SU-DHL-6 (cell line): ENCODE measurements around the gene PLXNA2.

Experiments
- H2AFZ ChIP-seq: fragments of 200-600 bp; sonication (generic); 2 replicates; pipeline ENCODE4 v1.6.1; 2014; ENCODE audit warnings: low read depth, mild to moderate bottlenecking, moderate library complexity, mixed read lengths, antibody characterized with exemption, low read length; ENCODE audit not compliant: severe bottlenecking
- H3F3A ChIP-seq: fragments of 200-600 bp; shearing (Covaris generic); 2 replicates; pipeline ENCODE4 v1.6.0; 2016; ENCODE audit warnings: antibody characterized with exemption, mild to moderate bottlenecking; ENCODE audit not compliant: insufficient read depth
- H3K27ac ChIP-seq: fragments of 200-600 bp; sonication (generic); 2 replicates; pipeline ENCODE4 v1.5.1; 2016; ENCODE audit warnings: low read depth, mild to moderate bottlenecking, low read length, moderate library complexity, mixed read lengths
- H3K27me3 ChIP-seq: fragments of 200-600 bp; sonication (generic), shearing (Covaris generic); 2 replicates; pipeline ENCODE4 v1.6.0; 2014; ENCODE audit warnings: mild to moderate bottlenecking, low read length
- H3K36me3 ChIP-seq: fragments of 200-600 bp; sonication (generic); 2 replicates; pipeline ENCODE4 v1.6.1; 2014; ENCODE audit warnings: mild to moderate bottlenecking, low read length, mixed read lengths
- H3K4me2 ChIP-seq: fragments of 300-600, 200-600 bp; shearing (Covaris generic), sonication (generic); 2 replicates; pipeline ENCODE4 v1.6.0; 2014; ENCODE audit warnings: low read length, low read depth, mild to moderate bottlenecking; ENCODE audit not compliant: poor library complexity, severe bottlenecking
- H3K4me3 ChIP-seq: fragments of 200-600 bp; sonication (generic); 2 replicates; pipeline ENCODE4 v1.5.1; 2014; ENCODE audit warnings: antibody characterized with exemption, low read length, mild to moderate bottlenecking, mixed read lengths; ENCODE audit not compliant: insufficient read depth, poor library complexity, severe bottlenecking
- H3K79me2 ChIP-seq: fragments of 200-600 bp; sonication (generic); 2 replicates; pipeline ENCODE4 v1.6.1; 2014; ENCODE audit warnings: mild to moderate bottlenecking, low read length, moderate library complexity; ENCODE audit not compliant: insufficient read depth
- H3K9ac ChIP-seq: fragments of 200-600 bp; sonication (generic); 2 replicates; pipeline ENCODE4 v1.7.0; 2014; ENCODE audit warnings: mild to moderate bottlenecking, low read length
- H3K9me2 ChIP-seq: fragments of 200-600 bp; sonication (generic); replicated peaks from 2 replicates; pipeline ENCODE4 v1.6.1; 2014; ENCODE audit warnings: low read length; ENCODE audit not compliant: insufficient read depth
- H3K9me3 ChIP-seq: fragments of 200-600 bp; sonication (generic); 2 replicates; pipeline ENCODE4 v1.6.1; 2014; ENCODE audit warnings: low read length, mixed read lengths; ENCODE audit not compliant: insufficient read depth
- H4K20me1 ChIP-seq: fragments of 200-600 bp; sonication (generic); 2 replicates; pipeline ENCODE4 v1.6.1; 2014; ENCODE audit warnings: low read depth, mild to moderate bottlenecking, antibody characterized with exemption, low read length, moderate library complexity, mixed read lengths
- EZH2phosphoT487 ChIP-seq: fragments of 200-600 bp; sonication (generic), shearing (Covaris generic); conservative IDR thresholded peaks from 2 replicates; pipeline ENCODE4 v1.6.1; 2018; ENCODE audit warnings: mild to moderate bottlenecking, antibody characterized with exemption, low read length, moderate library complexity, mixed read lengths
- TF ChIP-seq, protein P1 (sequence below): fragments of 200-600 bp; sonication (generic); IDR thresholded peaks from one replicate; pipeline ENCODE4 v1.5.1; 2017; ENCODE audit warnings: antibody characterized with exemption, mild to moderate bottlenecking, low read length, moderate library complexity; ENCODE audit not compliant: insufficient read depth, poor library complexity, severe bottlenecking

Gene PLXNA2

DNA sequence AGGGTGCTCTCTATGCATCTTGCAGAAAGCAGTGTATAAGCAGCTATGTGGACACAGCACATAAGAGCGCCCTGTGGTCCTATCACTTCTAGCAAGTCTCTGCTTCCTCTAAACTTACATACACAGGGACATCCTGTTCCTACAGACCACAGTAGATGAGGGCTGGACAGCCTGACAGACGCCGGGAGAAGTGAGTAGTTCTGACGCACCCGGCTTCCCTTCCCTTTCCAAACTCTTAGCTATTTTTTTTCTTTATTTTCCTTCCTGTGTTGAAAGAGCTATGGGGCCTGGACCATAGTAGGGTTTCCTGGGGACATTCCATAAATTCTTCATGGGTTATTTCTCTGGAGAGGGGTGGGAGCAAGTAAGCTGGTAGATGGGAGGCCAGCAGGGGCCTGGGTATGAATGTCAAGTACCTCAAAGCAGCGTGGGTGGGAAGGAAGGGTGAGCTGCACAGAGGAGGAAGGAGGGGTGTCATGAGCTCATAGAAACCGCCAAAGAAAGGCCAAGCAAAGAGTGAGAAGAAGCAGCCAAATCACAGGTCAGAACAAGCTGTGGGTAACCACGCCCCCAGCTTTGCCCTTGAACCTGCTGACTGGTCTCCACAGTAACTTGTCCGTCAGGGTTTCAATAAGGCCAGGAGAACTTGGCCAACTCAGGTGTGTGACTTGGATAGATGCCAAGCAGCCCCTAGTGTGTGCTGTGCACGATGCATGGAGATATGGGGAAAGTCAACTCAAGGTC lies 36.6 kb downstream of the PLXNA2 start:
- Histone ChIP-seq H3K4me3 (no peak overlapping the region), H3F3A (no peaks in the 10 kb centered on the region), H3K27me3 (no peaks in the 10 kb centered on the region), H3K9me2 (no peaks in the 10 kb centered on the region), H4K20me1 (no peaks in the 10 kb centered on the region), H3K36me3 (no peaks in the 10 kb centered on the region), H3K9ac (no peak overlapping the region), H3K79me2 (no peaks in the 10 kb centered on the region), H3K27ac (no peak overlapping the region), H3K9me3 (no peaks in the 10 kb centered on the region), H2AFZ (no peak overlapping the region), H3K4me2 (no peak overlapping the region)
- no peak for TF ChIP-seq EZH2phosphoT487
- TF ChIP-seq, protein P1, sequence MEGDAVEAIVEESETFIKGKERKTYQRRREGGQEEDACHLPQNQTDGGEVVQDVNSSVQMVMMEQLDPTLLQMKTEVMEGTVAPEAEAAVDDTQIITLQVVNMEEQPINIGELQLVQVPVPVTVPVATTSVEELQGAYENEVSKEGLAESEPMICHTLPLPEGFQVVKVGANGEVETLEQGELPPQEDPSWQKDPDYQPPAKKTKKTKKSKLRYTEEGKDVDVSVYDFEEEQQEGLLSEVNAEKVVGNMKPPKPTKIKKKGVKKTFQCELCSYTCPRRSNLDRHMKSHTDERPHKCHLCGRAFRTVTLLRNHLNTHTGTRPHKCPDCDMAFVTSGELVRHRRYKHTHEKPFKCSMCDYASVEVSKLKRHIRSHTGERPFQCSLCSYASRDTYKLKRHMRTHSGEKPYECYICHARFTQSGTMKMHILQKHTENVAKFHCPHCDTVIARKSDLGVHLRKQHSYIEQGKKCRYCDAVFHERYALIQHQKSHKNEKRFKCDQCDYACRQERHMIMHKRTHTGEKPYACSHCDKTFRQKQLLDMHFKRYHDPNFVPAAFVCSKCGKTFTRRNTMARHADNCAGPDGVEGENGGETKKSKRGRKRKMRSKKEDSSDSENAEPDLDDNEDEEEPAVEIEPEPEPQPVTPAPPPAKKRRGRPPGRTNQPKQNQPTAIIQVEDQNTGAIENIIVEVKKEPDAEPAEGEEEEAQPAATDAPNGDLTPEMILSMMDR, result no peak

GRCh38 chr1:208206092-208206698 lies 38.0 kb downstream of the PLXNA2 start:
- H4K20me1 ChIP-seq, result no peaks in the 10 kb centered on the region
- no peak overlapping the region for H3K4me2 ChIP-seq
- H3K27ac ChIP-seq, result no peak overlapping the region
- H3K79me2 ChIP-seq, result no peaks in the 10 kb centered on the region
- H2AFZ ChIP-seq, result no peak overlapping the region
- no peaks in the 10 kb centered on the region for H3F3A ChIP-seq
- no peaks in the 10 kb centered on the region for H3K9me3 ChIP-seq
- H3K9me2 ChIP-seq, result no peaks in the 10 kb centered on the region
- no peaks in the 10 kb centered on the region for H3K27me3 ChIP-seq
- H3K9ac ChIP-seq, result no peak overlapping the region
- H3K4me3 ChIP-seq, result no peak overlapping the region
- TF ChIP-seq EZH2phosphoT487, result no peak
- TF ChIP-seq, protein P1, result no peak
- H3K36me3 ChIP-seq, result no peaks in the 10 kb centered on the region

DNA sequence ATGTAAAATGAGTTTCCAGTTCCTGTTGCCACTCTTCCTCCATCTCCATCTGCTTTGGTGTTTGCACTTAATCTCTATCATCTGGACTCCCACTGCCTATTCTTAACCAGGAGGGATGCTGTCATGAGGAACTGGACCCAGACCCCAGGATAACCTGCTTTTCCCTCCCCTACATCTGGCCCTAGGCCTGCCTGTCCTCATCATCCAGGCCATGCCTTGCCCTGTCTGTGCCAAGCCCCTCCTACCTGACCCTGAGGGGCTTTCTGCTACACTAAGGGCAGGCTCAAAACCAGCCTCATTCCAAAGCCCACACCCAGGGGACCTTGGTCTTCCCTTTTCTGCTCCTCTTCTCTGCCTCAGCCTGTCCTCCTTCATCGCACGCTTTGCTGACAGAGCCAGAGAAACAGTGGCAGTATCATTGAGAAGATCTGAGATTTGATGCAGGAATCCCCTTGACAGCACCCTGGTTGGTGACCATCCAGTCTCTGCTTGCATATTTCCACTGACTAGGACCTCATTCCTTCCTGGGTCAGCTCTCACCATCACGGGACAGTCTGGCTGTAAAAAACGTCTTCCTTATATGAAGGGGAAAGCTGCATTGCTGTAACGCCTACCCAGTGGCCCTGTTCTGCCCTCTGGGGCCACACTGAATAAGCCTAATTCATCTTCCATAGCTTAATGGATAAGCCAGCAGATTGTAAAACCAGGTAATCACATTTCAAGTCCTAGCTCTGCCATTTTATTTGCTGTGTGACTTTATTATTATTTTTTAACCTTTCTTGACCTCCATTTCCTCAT lies 38.8 kb downstream of the PLXNA2 start:
- Histone ChIP-seq H3K9ac (no peak overlapping the region), H3K9me3 (no peaks in the 10 kb centered on the region), H3K27ac (no peak overlapping the region), H4K20me1 (no peaks in the 10 kb centered on the region), H3K9me2 (no peaks in the 10 kb centered on the region), H3K36me3 (no peaks in the 10 kb centered on the region), H3K27me3 (no peaks in the 10 kb centered on the region), H3K4me3 (no peak overlapping the region), H3K4me2 (no peak overlapping the region), H3F3A (no peaks in the 10 kb centered on the region), H3K79me2 (no peaks in the 10 kb centered on the region), H2AFZ (no peak overlapping the region)
- TF ChIP-seq, protein P1, result no peak
- TF ChIP-seq EZH2phosphoT487, result no peak
